TTC549 (cell line): ENCODE measurements around the gene TNNT2.

Experiments used
- FAIRE-seq: peaks from 2 replicates; lab custom pipeline; 2012; peaks lifted over from hg19 to GRCh38; lab: Jason Lieb, UNC

TNNT2 gene

DNA sequence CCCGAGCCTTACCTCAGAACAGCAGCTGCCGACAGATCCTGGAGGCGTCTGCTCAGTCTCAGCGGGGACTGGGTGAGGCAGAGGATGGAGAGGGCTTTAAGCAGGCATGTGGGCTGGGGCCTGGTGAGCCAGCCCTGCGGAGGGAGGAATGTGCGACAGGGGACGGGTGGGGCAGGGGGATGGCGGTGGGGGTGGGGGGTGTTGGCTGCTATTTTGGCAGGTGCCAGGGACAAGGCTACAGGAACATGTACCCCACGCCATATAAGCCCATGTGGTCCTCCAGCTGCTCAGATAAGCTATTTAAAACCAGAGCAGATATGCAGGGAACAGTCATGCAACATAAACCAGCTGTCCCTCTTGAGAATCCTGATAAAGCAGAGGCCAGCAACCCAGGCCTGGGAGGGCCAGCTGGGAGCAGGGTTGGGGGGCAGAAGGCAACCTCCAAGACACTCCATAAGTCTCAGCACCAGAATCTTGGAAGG is at the start of gene TNNT2:
TSS of gene TNNT2 (minus strand) at position 70 of the 482 bp plus-strand sequence. CDS start 4,426 bp downstream, outside the sequence.
- no peak for FAIRE-seq

DNA sequence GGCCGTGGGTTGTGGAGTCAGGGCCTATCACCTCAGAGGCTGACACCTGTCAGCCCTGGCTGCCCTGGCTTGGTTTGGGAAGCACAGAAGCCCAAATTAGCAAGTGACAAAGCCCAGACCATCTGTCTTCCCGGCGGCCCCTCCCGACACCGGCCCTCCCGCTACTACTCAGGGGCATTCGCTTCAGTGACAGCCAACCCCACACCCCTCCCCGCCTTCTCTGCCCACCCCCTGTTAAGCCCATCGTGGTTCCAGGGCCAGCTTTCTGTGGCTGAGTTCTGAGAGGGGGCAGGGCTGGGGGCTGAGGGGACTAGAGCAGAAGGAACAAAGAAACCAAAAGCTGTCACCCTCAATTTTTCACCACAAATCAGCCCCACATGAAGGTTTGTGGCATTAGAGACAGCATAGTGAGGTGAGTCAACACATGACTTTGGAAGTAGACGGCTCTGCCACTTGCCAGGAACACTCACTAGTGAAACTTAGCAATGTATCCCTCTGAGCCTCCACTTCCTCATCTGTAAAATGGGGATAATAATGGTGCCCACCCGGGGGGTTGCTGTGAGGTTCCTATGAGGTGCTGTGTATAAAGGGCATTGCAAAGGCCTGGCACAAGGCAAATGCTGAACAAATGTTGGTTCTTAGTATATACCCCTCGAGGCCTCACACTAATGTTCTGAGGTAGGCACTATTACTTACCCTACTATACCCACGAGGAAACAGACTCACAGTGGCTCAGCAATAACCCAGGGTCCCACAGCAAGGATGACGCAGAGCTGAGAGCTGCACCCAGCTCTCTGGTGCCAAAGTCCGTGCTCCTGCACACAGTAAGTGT is 49.2 kb upstream of the TNNT2 start:
- FAIRE-seq: no peak

DNA sequence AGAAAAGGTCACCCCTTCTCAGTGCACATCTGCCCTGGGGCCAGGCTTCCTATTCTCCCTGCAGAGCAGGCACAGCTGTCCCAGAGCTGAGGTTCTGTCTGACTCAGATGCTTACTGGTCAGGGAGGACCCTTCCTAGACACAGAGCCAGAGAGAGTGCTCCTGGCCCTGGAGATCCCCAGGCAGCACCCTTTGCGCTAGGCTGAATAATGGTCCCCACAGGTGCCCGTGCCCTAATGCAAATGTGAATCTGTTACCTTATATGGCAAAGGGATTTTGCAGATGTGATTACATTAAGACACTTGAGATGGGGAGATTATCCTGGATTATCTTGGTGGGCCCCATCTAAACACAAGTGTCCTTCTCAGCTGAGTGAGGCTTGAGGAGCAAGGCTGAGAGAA is 46.7 kb upstream of the TNNT2 start:
- FAIRE-seq: no peak

DNA sequence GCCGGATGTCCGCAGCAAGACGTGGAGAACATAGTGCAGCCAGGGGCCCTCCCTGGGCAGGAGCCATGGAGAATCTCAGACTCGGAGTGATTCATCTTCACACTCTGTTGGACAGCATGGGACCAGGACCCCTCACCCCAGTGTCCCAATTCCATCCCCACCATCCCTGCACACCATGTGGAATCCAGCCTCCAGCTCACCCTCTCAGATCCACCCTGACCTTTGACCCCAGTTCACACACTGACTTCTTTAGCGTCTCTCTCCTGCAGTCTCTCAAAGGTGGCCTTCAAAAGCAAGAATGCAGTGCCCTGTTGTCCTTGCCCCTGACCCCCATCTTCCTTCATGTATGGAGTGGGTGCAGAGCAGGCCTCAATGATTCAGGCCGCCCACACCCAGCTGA is 46.2 kb upstream of the TNNT2 start:
- FAIRE-seq: no peak

DNA sequence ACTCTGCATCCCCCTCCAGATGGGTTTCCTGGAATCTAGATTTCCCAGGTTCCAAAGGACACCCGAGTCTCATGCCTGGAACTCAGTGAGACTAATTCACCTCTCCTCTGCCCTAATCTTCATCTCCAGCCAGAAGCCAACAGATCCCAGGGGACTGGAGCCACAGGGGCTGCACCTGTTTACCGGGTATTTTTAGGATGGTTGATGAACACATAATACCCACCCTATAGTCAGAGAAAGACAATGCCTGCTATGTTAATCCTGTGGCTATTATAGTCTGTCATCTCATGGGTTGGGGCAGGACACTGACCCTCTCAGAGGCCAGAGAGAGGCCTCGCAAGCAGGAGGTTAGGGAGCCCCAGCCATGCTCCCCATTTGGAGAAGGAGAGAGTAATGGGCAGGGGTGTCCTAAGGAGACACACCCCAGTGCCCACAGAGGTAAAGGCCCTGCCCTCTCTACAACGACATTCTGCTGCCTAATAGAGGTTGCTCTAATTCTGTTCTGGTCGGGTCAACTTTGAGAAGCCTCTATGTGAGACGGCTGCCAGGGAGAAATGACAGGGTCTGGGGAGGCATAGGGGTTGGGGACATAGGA is 45.1 kb upstream of the TNNT2 start:
- FAIRE-seq: no peak

DNA sequence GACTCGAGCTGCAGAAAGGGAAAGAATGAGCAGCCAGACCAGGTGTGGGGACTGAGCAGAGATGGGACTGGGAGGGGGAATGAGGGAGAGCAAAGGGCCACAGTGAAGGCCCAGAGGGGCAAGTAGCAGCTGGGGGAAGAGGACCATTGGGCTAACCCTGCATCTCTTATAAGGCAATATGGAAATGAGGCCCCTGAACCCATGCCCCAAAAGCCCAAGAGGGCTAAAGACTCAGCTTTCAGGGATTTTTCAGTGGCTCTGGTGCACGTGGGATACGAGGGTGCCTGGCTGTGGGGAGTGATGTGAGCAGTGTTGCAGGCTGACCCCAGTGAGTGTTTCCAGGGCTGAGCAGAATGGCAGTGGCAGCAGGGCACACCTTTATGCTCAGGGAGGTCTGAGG is 44.5 kb upstream of the TNNT2 start:
- FAIRE-seq: no peak

DNA sequence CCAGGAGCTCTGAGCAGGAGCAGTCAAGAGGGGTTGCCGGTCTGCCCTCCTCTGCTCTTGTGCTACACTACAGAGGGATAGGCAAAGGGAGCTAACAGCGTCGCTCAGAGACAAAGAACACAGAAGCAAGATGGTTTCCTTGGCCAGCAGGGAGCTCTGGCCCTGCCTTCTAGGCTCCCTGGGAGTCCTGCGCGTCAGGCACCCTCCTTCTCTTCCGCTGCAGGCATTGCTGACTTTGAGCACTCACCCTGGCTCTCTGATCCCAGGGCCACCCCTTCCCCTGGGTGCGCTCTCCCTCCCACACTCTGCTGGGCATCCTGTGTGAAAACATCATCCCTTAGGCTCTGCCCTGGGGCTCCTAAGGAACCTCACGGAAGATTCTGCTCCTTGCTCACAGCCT is 43.6 kb upstream of the TNNT2 start:
- no peak for FAIRE-seq

DNA sequence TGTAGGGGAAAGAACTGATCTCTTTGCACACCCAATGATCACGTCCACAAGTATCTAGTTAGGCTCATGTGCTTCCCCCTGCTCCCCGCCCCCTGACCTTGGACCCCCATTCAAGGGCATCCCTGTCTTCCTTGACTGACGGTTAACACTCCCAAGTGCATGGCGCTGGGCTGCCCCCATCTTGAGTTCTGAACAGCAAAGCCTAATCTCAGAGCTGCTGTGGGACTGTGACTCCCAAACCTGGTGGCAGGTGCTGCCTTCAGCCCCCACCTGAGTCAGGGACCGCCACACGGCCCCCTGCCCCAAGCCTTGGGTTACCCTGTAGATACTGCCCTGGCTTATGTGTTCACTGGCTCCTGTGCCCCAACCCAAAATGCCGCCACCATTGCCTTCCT is 43.1 kb upstream of the TNNT2 start:
- no peak for FAIRE-seq

DNA sequence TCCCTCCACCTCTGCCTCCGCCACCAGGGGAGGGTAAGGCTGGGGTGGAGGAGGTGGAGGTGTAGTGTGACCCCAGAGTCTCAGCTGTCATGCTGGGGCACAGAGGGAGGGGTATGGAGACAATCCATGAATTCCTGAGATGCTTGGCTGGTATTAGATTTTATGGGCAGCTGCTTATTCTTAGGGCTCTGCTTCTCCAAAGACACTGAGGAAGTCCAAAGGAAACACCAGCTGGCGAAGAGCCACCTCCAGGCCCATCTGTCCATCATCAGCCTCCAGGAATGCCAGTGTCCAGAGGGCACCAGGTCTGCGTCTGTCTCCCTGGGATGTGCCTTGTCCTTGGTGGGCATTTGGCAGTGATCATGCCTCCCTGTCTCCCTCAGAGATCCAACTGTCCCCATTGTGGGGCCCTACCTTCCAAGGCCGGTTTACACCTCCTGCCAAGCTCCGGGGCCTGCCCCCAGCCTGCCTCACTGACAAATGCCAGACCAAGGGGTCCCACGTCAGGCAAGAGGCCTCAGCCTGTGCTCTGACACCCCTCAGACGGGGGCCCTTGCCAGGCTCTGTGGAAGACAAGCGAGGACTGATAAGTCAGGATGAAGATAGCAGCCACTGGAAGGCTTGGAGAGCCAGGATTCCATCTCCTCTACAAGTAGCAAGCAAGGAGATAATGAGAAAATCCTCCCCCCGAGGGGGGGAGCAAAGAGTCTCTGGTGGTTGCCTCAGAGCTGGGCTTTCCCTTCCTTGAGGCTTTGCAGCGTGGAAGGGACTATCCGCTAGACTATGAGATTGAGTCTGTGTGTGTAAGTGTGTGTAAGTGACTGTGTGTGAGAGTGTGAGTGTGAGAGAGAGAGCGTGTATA is 42.5 kb upstream of the TNNT2 start:
- FAIRE-seq: no peak

DNA sequence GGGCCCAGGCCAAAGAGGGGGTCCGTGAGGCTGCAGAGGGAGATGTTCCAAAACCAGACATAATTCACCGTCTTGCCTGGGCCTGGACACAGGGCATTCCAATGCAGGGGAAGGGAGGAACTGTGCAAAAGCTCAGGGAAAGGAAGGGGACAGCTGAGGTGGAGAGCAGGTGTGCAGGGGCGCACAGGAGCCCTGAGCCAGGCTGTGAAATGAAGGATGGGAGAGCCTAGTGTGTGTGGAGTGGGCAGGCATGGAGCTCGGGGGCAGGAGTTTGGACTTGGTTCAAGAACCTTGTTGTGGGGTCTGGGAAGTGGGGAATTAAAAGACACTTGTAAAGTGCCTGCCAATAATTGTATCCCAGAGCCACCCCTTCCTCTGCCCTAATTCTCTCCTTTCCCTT is 41.8 kb upstream of the TNNT2 start:
- no peak for FAIRE-seq

DNA sequence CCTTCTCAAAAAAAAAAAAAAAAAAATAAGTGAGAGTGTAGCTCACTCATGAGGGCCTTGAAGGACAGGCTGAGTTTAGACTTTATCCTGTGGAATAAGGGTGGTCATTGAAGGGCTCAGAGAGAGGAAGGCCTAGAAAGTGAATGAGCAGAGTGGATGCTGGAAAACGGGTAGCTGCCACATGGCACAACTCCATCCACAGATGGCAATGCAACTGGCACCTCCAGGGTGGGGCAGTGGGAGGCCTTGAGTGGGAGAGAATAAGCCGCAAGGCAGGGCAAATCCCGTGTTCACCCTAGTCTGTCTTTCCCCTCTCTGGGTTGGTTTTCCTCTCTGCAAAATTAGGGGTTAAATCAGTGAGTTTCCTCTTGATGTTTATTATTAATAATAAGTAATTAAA is 41.0 kb upstream of the TNNT2 start:
- no peak for FAIRE-seq

DNA sequence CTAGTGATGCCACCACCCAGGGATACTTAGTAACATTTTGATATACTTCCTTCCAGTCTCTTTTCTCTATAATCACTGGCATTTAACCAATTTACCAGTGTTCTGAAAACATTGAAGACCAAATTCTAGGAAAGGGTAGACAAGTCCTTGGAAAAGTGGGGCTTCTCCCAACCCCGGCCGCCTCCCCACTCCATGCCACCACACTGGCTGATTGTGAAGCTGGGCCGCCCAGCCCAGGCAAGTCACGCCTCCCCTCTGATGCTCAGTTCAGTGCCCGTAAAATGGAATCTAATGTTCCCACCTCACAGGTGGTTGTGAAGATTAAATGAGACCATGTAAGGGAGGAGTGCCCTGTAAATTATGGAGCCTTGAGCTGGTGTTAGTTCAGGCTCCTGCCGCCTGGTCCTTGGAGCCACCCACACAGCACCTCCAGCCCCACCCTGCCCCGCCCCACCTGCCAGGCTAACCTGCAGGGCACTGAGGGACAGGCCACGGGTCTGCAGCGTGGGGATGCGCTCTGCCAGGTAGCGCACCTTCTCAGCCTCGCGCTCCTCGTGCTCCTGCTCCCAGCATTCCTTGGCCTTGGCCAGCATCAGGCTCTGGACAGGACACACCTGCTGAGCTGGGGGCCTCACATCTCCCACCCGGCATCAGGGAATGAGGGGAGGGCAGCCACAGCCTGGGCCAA is 36.7 kb upstream of the TNNT2 start:
- FAIRE-seq: no peak

DNA sequence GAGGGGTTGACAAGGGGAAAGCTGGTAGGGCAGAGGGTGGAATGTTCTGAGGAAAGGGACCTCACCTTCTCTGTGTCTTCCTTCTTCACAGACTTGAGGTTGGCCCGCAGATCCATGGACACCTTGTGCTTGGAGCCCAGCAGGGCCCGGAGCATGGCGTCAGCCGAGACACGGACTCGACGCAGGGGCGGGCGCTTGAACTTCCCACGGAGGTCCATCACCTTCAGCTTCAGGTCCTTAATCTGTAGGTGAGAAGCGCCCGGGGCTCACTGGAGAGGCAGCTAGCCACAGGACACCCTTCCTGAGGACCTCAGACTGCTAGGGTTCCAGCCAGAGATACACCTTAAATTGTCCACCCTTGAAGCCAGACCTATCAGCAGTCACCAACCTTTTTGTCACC is 33.8 kb upstream of the TNNT2 start:
- no peak for FAIRE-seq

DNA sequence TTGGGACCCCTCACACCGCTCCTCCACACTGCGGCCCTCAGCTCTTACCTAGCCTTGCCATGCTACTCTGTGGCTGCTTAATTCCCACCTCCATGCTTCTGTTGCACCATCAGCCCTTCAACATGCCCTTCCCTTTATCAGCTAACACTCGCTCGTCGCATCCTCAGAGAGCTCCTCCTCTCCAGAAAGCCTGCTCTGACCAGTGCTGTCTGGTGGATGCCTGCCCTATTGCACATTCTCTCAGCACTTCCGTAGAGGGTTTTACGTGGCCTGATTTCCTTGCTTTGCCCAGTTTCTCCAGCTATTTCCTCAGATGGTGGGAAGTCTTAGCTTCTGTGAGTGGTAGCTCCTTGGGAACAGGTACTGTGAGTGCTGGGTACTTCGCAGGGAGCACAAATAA is 32.0 kb upstream of the TNNT2 start:
- FAIRE-seq: no peak

DNA sequence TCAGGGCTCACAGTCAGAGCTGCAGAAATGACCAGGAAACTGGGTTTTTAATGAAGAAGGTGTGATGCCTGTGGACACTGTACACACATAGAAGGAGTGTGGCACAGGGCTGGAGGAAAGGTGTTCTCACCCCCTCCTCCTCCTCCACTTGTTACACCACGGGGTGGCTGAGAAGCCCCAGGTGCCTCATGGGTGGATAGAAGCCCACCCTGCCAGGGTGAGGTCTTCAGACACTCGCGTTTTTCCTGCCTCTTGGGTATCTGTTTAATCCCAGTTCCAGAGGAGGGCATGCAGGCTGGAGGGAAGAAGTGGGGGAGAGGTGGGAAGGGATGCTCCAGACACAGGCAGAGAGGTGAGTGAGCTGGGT is 31.3 kb upstream of the TNNT2 start:
- no peak for FAIRE-seq

DNA sequence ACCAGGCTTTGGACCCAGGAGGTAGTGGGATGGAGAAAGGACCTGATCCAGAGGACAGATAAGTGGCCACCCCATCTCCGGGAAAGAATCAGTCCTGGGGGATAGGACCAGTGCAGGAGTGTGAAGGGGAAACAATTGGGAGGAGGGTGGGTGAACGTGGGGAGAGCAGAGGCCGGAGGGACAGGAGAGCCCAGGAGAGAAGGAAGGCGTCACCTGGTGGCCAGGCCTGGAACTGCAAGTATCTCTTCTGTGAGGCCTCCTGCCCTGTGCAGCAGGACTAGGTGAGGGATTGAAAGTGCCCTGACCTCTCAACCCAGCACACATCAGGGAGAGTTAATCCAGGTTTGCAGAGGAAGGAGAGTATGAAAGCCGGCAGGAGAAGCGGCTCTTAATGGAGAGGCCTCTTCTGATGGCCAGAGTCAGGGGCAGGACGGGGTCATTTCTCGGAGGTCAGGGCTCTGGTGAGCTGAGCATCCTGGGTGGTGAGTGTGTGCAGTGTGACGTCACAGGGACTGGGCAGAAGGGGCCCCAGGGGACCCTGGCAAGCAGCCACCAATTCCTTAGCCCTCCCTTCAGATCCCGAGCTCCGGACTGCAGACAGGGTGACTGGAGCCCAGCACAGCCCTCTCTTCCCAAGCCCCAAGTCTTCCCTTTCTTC is 30.8 kb upstream of the TNNT2 start:
- no peak for FAIRE-seq

DNA sequence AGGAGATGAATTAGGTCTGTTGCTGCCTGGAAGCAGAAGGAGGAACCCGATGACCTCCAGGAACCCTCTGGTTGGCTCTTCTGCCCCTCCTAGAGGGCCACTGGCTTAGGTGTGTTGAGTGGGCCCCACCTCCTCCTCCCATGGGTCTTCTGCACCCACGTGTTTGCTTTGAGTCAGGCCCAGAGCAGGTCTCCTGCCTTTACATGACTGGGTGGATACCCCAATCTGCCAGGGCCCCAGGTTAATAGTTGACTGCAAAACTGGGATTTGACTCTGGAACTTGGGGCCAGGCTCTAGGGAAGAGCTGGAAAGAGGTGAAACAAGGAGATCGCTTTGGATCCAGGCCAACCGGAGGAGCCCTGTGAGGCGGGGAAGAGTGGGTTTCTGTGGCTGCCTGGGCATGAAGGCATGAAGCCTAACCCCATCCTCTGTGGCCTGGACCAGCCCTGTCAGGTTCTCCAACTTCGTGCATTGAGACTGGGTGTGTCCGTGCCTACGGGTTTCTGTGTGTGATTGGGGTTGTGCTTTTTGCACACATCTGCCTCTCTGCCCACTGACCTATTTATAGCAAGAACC is 29.4 kb upstream of the TNNT2 start:
- no peak for FAIRE-seq

DNA sequence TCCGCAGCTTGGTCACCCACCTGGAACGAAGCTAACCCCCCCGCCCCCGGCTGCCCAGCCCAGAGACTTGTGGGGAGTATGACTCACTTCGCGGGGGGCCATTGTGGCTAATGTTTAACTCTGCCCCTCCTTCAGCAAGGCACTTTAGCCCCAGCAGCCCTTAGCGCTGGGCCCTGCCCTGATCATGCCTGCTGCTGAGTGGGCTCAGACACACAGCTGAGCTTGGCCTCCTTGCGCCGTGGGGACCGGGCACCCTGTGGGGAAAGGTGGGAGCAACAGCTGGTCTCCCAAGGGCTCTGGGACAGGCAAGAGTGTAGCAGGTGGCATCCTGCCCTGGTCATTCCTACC is 28.0 kb upstream of the TNNT2 start:
- FAIRE-seq: no peak

DNA sequence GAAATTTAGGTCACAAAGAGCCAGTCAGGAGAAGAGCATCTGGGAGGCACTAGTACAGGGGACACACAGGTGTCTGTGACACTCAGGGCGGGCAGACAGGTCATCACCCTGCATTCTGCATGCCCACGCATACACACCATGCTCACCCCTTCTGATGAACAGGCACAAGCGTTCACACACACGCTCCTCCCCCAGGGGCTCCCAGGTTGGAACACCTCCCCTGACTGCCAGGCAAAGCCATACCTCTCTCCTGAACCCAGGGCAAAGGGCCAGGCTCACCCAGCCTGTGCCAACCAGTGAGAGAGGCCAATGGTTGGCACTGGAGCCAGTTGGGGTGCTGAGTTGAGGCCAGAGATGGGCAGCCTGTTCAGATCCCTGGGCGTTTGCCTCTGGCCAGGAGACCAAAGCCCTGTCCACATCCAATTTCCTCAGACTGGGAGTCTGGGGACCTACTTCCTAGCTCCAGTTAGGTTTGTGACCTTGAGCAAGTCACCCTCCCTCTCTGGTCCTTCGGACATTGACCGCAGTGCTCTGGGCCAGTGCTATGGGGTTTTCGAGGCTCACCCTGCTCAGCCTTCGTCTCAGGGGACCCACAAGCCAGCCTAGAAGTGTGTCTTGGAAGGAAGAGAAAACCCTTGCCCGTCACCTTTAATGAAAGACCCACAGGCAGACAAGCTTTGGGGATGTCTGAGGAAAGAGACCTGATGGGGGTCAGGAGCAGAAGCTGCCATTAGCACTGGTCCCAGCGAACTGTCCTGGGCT is 27.4 kb upstream of the TNNT2 start:
- no peak for FAIRE-seq

DNA sequence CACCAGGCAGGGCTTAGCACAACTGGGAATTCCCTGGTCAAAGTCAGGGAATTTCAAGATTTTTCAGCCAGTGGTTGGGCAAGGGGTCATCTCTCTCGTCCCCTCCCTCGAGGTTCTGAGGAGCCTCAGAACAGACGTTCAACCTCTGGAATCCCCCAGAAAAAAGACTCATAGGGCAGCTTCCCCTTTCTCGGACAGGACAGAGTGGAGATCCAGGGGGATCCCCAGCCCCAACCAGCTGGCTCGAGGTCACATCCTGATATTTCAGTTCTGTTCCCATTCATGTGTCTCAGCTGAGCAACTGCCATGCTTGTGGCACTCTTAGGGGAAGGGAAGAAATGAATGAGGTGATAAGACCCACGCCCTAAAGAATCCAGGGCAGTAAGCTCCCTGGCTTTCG is 26.6 kb upstream of the TNNT2 start:
- no peak for FAIRE-seq

DNA sequence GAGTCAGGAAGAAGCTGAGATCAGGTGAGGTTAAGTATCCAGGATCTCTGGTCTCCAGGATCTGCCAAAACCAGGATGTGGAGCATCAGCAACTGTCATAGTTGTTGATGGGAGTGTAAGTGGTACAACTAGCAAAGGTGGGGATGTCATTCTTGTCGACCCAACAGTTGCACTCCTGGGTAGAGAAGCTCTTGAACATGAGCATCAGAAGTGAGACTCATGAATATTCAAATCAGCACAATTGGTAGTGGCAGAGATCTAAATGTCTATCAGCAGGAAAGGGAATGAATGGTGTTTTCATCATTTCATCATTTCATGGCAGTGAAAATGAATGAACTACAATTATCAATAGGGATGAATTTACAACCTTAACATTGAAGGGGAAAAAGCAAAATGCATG is 25.9 kb upstream of the TNNT2 start:
- FAIRE-seq: no peak
